ENCODE results near the gene NFS1. TPM values are rescaled to one million over a fixed set of nuclear protein-coding genes. Genes with fewer than 3 reads are reported as not detected.

The NFS1 gene
- total and polyA plus RNA-seq, 2 donors from 2014 or later: 31.5 to 71.2 TPM

DNA sequence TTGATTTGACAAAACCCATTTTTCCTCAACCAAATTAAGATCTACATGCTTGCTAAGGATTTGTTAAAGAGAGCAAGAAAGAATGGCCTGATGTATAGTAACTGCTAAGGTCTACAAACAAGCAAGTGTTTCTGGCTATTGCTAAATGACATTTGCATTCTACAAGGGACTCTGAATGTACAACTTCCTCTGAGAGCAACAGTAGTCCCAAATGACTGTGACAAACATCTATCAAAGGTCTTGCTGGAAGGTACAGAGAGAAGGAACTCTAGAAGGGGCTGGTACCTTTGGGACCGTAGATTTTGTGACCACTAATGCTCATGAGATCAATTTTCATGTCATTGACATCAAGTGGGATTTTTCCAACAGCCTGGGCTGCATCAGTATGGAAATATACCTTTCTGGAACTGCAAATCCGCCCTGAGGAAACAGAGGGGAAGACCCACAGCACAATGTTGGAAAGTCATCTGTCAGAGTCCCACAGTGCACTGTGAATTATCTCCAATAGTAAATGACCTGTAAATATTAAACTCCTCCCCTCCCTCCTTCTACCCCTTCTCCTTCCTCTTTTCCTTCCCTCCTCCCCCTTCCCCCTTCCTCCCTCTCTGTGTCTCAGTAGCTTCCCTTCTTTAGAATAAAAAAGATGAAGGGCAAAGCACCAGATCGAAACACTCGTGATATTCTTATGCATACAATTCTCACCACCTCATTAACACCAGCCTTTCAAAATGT lies 18.5 kb downstream of the NFS1 start:
- DNase-seq (no peak), FAIRE-seq (no peak)
- Histone ChIP-seq H3K4me3 (ENCODE audit: low read length in 3 of 3) (no peak overlapping the region), H3K27me3 (ENCODE audit: control insufficient read depth, insufficient read depth, low read length) (no peaks in the 10 kb centered on the region), H3K9ac (ENCODE audit: low read length in 3 of 3) (no peak overlapping the region), H3K27ac (ENCODE audit: low read depth in 2 of 2, low read length in 2 of 2) (no peak overlapping the region), H3K9me3 (ENCODE audit: control insufficient read depth in 2 of 3, insufficient read depth in 1 of 3, low read length in 3 of 3) (no peaks in the 10 kb centered on the region), H3K4me1 (ENCODE audit: control insufficient read depth in 2 of 3, insufficient read depth in 2 of 3, low read depth in 1 of 3, low read length in 3 of 3) (no peaks in the 10 kb centered on the region), H3K36me3 (ENCODE audit: control insufficient read depth in 2 of 3, insufficient read depth in 3 of 3, low read length in 3 of 3) (peaks cover 0 to 6% (median 6%) of the 10 kb centered on the region in 3 donors)
- intact Hi-C loops (cut with DNase I): no loop called here
- TF ChIP-seq, protein P1, sequence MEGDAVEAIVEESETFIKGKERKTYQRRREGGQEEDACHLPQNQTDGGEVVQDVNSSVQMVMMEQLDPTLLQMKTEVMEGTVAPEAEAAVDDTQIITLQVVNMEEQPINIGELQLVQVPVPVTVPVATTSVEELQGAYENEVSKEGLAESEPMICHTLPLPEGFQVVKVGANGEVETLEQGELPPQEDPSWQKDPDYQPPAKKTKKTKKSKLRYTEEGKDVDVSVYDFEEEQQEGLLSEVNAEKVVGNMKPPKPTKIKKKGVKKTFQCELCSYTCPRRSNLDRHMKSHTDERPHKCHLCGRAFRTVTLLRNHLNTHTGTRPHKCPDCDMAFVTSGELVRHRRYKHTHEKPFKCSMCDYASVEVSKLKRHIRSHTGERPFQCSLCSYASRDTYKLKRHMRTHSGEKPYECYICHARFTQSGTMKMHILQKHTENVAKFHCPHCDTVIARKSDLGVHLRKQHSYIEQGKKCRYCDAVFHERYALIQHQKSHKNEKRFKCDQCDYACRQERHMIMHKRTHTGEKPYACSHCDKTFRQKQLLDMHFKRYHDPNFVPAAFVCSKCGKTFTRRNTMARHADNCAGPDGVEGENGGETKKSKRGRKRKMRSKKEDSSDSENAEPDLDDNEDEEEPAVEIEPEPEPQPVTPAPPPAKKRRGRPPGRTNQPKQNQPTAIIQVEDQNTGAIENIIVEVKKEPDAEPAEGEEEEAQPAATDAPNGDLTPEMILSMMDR (IDR thresholded peaks at IDR 0.05; ENCODE audit: borderline replicate concordance, extremely low read depth, insufficient read depth): no peak

DNA sequence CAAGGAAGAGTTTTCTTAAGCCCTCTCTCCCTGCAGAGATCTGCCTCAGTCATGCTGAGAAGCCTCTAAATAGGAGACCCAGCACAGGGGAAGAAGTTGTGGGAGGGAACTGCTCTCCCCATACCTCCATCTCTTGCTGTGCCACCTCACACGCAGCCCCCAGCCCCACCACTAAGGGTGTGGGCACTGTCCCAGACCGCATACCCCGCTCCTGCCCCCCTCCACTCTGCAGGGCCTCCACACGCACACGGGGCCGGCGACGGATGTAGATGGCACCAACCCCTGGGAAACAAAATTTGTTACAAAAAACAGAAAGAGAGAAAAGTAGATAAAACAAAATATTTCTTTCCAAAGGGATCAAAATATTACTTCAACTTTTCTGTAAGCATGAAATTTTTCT lies 24.2 kb downstream of the NFS1 start:
- no peak overlapping the region for H3K4me3 ChIP-seq (ENCODE audit: low read length in 3 of 3)
- H3K4me1 ChIP-seq (ENCODE audit: control insufficient read depth in 2 of 3, insufficient read depth in 2 of 3, low read depth in 1 of 3, low read length in 3 of 3): no peaks in the 10 kb centered on the region
- H3K9ac ChIP-seq (ENCODE audit: low read length in 3 of 3): no peak overlapping the region
- no peak for FAIRE-seq
- intact Hi-C loops (cut with DNase I): no loop called here
- H3K27me3 ChIP-seq (ENCODE audit: control insufficient read depth, insufficient read depth, low read length): no peaks in the 10 kb centered on the region
- H3K9me3 ChIP-seq (ENCODE audit: control insufficient read depth in 2 of 3, insufficient read depth in 1 of 3, low read length in 3 of 3): no peaks in the 10 kb centered on the region
- TF ChIP-seq, protein P1 (IDR thresholded peaks at IDR 0.05; ENCODE audit: borderline replicate concordance, extremely low read depth, insufficient read depth): no peak
- H3K27ac ChIP-seq (ENCODE audit: low read depth in 2 of 2, low read length in 2 of 2): no peak overlapping the region
- DNase-seq: no peak
- H3K36me3 ChIP-seq (ENCODE audit: control insufficient read depth in 2 of 3, insufficient read depth in 3 of 3, low read length in 3 of 3): peaks cover 0 to 35% (median 29%) of the 10 kb centered on the region in 3 donors

DNA sequence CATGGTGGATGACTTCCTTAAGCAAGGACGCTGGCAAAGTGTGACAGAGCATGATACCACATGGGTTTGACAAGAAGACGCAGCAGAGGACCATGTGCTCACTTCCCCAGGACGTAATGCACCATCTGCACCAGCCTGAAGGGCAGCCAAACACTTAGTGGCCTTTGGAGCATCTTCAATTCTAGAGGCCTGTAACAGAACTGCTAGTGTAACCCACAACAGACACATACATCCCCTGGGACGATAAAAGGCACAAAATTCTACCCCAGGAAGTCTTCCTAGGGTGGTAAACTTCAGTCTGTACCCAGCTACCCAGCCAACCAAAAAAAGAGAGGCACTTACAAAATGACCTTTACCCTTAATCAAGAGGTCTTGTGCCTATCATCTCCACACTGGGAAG lies 25.3 kb downstream of the NFS1 start:
- H3K36me3 ChIP-seq (ENCODE audit: control insufficient read depth in 2 of 3, insufficient read depth in 3 of 3, low read length in 3 of 3): peaks cover 0 to 45% (median 38%) of the 10 kb centered on the region in 3 donors
- FAIRE-seq: no peak
- no peak overlapping the region for H3K27ac ChIP-seq (ENCODE audit: low read depth in 2 of 2, low read length in 2 of 2)
- no peaks in the 10 kb centered on the region for H3K27me3 ChIP-seq (ENCODE audit: control insufficient read depth, insufficient read depth, low read length)
- TF ChIP-seq, protein P1 (IDR thresholded peaks at IDR 0.05; ENCODE audit: borderline replicate concordance, extremely low read depth, insufficient read depth): no peak
- intact Hi-C loops (cut with DNase I): no loop called here
- no peaks in the 10 kb centered on the region for H3K4me1 ChIP-seq (ENCODE audit: control insufficient read depth in 2 of 3, insufficient read depth in 2 of 3, low read depth in 1 of 3, low read length in 3 of 3)
- H3K9me3 ChIP-seq (ENCODE audit: control insufficient read depth in 2 of 3, insufficient read depth in 1 of 3, low read length in 3 of 3): no peaks in the 10 kb centered on the region
- no peak overlapping the region for H3K9ac ChIP-seq (ENCODE audit: low read length in 3 of 3)
- no peak overlapping the region for H3K4me3 ChIP-seq (ENCODE audit: low read length in 3 of 3)
- DNase-seq: no peak

Data from kidney (tissue), 14 donors.